ENCODE data around the gene STRN3.

DNA sequence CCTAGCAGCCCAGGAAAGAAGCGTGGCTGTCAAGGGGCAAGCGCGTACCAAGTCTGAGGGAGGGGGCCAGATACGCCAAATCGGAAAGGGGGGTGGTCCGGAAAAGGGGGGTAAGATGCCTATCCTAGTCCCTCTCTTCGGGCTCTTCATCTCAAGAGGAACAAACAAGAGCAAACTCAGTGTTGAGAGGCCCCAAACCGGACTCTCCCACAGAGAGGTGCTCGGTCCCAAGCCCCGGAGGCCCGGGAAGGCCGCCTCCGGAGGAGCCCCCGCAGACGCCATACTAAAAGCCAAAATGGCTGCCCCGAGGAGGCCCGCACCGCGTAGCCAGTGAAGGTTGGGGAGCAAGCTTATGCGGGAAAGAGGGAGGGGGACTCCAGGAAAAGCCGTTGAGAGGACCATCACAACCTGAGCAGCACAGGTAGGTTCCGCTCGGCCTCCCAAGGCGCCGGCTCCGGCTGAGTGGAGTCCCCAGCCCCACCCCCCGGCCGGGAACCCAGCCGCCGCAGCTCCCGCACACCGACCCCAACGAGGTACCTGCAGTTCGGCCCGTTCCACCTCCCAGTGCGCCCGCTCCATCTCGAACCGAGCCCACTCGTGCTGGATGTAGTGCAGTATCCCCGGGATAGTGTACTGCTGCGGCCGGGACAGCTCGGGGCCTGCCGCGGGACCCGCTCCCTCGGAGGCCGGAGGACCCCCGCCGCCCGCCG lies 657 bp downstream of the STRN3 start, which contains the start of gene AP4S1:
- TF ChIP-seq, protein P1, sequence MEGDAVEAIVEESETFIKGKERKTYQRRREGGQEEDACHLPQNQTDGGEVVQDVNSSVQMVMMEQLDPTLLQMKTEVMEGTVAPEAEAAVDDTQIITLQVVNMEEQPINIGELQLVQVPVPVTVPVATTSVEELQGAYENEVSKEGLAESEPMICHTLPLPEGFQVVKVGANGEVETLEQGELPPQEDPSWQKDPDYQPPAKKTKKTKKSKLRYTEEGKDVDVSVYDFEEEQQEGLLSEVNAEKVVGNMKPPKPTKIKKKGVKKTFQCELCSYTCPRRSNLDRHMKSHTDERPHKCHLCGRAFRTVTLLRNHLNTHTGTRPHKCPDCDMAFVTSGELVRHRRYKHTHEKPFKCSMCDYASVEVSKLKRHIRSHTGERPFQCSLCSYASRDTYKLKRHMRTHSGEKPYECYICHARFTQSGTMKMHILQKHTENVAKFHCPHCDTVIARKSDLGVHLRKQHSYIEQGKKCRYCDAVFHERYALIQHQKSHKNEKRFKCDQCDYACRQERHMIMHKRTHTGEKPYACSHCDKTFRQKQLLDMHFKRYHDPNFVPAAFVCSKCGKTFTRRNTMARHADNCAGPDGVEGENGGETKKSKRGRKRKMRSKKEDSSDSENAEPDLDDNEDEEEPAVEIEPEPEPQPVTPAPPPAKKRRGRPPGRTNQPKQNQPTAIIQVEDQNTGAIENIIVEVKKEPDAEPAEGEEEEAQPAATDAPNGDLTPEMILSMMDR (IDR thresholded peaks at IDR 0.05; ENCODE audit: low read depth, low read length), result no peak
- TF ChIP-seq, protein P2, sequence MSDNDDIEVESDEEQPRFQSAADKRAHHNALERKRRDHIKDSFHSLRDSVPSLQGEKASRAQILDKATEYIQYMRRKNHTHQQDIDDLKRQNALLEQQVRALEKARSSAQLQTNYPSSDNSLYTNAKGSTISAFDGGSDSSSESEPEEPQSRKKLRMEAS (IDR thresholded peaks at IDR 0.05; ENCODE audit: low read depth, low read length), result peak; percentile 46
- TF ChIP-seq POLR2A (IDR thresholded peaks at IDR 0.05; ENCODE audit: extremely low read depth, insufficient read length), result peak; percentile 20
